HG03460 (cell line): ENCODE data around the gene STRBP.

Experiments
- ATAC-seq: cut with Tn5 transposase; IDR thresholded peaks from one replicate; pipeline ENCODE4 v1.9.1; 2021; ENCODE audit not compliant: unreplicated experiment

The STRBP gene

DNA sequence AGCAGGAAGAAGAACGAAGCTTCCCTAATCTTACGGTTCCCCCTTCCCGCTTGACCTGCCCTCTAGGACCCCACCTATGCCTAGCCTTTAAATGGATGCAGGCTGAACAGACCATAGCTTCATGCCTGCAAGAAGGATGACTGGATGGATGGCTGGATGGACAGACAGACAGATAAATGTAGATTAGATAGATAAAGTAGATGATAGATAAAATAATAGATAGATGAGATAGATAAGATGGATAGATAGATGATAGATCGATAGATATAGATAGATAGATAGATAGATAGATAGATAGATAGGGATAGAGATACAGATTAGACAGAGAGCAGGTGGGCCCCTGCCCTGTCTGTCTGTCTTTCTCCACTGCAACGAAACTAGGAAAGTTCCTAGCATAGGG, 162.9 kb downstream of the STRBP start:
- ATAC-seq: no peak

DNA sequence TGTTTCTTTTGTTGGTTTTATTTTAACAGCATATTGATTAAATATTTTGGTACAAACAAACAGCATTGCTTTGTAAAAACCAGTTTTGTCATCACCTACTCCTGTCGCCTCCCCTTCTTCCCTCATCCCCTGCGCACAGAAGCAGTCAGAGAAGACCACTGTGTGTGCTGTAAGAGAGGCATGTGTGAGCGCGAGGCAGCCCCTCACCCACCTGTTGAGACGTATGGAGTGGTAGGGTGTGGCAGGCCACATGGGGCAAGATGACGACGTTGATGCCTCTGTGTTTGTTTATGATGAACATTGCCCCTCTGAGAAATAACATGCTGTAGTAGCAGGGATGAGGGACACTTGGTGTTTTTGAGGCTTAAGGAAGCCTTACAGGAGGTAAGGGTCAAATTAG, 163.6 kb downstream of the STRBP start:
- no peak for ATAC-seq

DNA sequence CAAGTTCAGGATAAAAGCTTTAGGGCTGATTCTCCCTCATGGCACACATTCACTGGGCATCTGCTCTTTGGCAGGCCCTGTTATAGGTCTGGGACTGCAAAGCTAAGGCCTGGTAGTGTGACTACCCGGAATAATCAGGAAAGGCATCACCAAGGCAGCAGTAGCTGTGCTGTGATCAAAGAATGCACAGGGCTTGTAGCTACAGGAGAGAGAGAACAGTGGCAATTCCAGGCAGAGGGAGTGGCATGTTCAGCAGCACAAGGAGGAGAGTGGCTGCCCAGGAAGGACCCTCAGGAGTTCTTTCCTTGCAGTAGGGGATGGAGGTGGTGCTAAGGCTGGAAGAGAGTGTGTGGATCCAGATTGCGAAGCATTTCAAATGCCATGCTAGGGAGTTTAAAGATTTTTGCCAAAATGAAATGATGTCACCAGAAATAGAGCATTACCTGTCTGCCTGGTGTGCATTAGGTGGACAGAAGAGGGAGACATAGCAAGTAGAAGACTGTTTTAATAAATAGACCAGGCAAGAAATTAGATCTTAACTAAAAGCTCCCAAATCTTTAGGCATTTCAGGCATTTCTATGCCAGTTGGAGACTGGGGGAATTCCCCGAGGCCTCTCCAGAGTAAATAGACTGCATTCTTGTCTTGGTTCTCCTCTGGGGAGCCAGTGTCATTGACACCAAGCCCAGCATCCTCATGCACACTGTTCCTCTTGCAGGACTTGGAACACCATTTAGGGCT, 165.8 kb downstream of the STRBP start:
- ATAC-seq: no peak

DNA sequence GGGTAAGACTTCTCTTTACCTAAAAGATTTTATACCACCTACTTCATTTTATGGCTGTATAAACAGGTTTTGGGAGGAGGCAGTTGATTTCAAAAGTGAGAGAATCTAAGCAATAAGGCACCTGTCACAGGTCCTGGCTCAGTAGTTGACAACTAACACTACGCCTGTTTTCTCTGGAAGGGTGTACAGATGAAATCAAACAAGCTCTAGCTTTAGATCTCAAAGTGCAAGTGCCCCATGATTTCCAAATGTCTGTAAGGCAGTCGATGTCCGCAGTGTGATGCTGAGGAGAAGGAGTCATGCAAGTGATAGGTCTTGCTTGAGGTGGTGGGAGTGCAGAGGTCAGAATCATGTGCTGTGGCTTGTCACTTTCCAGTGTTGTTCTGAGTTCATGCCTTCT, 168.8 kb downstream of the STRBP start:
- no peak for ATAC-seq

GRCh38 chr9:123099042-123099441, 169.3 kb downstream of the STRBP start:
- ATAC-seq: no peak

GRCh38 chr9:123098096-123098459, 170.3 kb downstream of the STRBP start:
- ATAC-seq: no peak

- ATAC-seq: no peak
Measured at GRCh38 chr9:123097430-123098095, 170.8 kb downstream of the STRBP start.

GRCh38 chr9:123096987-123097386, 171.4 kb downstream of the STRBP start:
- no peak for ATAC-seq

DNA sequence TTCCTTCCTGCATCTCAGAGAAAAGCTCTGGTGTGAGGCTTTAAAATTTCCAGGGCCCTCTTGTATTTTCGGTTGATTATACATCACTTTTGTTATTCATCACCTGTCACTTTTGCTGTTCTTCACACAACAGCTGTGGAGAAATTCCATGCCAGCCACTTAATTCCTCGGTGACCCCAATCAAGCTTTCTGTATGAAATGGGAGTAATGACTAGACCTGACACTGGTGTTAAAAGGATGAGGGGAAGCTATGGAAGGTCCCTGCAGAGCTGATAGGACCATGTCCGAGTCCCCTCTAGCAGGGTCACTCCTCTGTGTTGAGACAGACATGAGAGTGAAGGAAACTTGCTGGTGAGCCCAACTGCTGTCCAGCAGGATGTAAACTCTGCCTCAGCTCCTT, 175.2 kb downstream of the STRBP start:
- ATAC-seq: no peak

- ATAC-seq: no peak
Measured at GRCh38 chr9:123091459-123091858, 176.9 kb downstream of the STRBP start.

- no peak for ATAC-seq
Measured at GRCh38 chr9:123090956-123091355, 177.4 kb downstream of the STRBP start.

DNA sequence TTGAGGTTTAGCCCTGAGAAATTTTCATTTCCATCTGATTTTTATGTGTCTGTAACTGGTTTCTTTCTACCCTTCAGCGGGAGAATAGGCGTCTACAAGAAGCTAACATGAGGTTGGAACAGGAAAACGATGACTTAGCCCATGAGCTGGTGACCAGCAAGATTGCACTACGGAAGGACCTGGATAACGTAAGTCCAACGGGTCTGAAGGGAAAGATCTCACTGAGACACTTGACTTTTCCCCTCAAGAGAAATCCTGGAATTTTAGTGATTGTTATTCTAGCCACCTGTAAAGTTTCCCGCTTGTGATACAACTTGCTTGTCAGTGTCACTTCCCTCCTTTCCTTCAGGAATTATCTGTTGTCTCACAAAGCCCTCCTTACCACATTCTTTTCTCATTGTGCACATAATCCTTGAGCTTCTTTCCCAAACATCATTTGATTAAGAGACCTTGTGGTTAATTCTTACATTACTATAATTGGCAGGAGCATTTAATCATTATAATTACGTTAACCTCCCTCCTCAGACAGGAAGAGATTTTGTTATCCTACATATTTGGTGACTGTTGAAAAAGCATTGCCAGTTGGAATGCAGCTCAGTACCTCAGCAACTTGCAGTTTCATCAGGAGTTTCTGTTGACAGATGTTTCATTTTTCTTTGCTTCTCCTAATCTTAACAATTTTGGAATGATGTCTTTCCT, 178.0 kb downstream of the STRBP start:
- ATAC-seq: no peak

GRCh38 chr9:123089790-123090189, 178.6 kb downstream of the STRBP start:
- ATAC-seq: no peak

- ATAC-seq: no peak
Measured at GRCh38 chr9:123089040-123089439, 179.3 kb downstream of the STRBP start.

DNA sequence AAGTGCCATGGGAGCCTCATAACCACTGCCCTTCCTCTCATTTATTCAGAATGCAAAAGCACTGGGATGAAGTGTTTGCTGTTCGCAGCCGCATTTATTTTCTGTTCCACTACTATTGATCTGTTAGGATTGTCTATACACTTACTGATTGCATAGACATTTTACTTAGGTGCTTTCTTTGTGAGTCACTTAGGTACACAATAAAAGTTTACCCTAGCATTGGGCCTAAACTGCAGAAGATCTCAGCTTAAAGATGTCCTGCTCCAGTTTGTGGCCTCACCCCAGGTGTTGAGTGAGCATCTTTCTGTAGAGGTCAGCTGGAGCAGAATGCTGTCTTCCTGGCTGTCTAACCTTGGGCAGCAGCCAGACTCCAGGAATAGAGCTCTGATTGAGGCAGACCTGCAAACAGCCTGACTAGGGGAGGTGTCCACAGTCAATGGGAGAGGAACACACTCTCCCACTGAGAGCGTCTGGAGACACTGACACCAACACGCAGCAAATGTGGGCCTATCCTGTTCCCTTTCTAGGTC, 181.0 kb downstream of the STRBP start:
- ATAC-seq: no peak

GRCh38 chr9:123085916-123086315, 182.5 kb downstream of the STRBP start:
- no peak for ATAC-seq

DNA sequence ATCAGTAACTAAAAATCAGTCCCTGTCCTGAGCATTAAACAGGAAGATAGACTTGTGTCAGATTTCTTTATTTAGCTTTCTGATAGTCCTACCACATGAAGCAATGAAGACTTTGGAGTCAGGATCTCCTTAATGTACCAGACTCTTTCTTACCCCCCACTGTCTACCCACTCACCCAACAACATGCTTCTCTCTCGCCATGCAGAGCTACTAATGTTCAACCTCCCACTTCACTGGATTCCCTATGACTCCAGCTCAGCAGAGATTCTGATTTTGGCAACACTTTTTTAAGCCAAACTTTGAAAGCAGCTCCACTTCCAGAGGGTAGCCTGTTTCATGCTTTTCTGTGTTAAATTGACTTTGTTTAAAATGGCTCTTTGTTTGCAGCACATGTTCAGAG, 184.1 kb downstream of the STRBP start:
- no peak for ATAC-seq

DNA sequence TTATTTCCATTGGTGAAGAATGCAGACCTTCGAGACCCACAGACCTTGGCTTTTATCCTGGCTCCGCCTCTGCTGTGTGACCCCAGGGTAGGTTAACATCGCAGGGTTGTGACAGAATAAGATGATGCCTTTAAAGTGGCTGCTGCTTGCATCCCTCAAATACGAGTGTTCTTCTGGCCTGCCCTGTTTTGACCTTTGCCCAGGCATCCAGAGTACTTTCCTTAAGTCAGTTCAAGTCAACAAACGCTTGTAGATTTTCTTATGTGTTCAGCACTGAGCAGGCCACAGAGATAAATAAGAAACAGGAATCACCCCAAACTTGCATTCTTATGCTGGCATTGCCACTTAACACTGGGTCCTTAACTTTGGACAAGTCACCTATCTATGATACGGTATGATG, 184.7 kb downstream of the STRBP start:
- ATAC-seq: no peak

GRCh38 chr9:123081824-123082223, 186.6 kb downstream of the STRBP start:
- ATAC-seq: no peak

- no peak for ATAC-seq
Measured at GRCh38 chr9:123080444-123080843, 187.9 kb downstream of the STRBP start.

DNA sequence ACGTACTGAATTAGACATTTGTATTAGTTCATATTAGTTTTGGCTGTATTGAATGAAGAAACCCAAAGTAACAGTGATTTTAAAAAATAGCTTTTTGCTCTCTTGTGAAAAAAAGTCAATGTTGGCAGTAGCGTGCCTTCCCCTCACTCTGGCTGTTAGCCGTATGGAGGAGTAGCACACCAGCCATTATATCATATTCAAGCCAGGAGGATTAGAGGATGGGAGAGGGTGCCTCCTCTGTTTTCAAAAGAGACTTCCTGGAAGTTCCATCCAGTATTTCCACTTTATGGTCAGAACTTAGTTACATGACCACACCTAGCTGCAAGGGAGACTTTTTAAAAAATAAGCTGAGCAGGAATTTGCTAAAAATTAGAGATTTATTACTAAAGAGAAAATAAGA, 193.8 kb downstream of the STRBP start:
- ATAC-seq: no peak

DNA sequence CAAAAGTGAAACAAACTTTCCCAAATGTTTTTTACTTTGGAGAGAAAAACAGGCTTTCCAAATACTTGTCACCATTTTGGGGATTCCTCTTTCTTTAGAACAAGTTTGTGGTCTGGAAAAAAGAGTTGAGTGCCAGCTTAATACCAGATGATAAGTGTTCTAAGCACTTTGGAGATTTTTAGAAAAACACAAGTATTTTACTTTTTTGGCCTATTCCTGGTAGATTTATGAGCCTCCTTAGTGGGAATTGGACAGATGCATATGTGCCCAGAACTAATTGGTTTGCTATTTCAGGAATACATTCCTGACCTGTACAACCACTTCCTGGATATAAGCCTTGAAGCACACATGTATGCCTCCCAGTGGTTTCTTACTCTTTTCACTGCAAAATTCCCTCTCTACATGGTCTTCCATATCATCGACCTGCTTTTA, 194.4 kb downstream of the STRBP start:
- ATAC-seq: no peak
